AG09319 (cell line): Measurements from ENCODE around the gene SYT15.
"Not testable (repeated sequence)": the region's sequence is repeated elsewhere in the genome, so short reads cannot be mapped to it uniquely, and the experiment has no call there.

Experiments used
- DNase-seq: peaks from one replicate; pipeline ENCODE4 v3.0.0-alpha.2; 2010; ENCODE audit warnings: low read depth; ENCODE audit errors: extremely low read depth

SYT15 gene

GRCh38 chr10:46600516-46600915 is 21.6 kb downstream of the SYT15 start:
- not testable (repeated sequence) for DNase-seq

- not testable (repeated sequence) for DNase-seq
Observed at GRCh38 chr10:46615540-46615939, 36.6 kb downstream of the SYT15 start.

GRCh38 chr10:46616227-46616626 is 37.3 kb downstream of the SYT15 start:
- not testable (repeated sequence) for DNase-seq

- DNase-seq, result not testable (repeated sequence)
Observed at GRCh38 chr10:46617134-46617533, 38.2 kb downstream of the SYT15 start.

- DNase-seq, result not testable (repeated sequence)
Observed at GRCh38 chr10:46617913-46618312, 39.0 kb downstream of the SYT15 start.

GRCh38 chr10:46623899-46624654 is 45.1 kb downstream of the SYT15 start:
- not testable (repeated sequence) for DNase-seq

GRCh38 chr10:46629805-46630204 is 50.9 kb downstream of the SYT15 start:
- DNase-seq, result not testable (repeated sequence)

- DNase-seq, result not testable (repeated sequence)
Observed at GRCh38 chr10:46630816-46631215, 51.9 kb downstream of the SYT15 start.

GRCh38 chr10:46631683-46632082 is 52.8 kb downstream of the SYT15 start:
- not testable (repeated sequence) for DNase-seq

- DNase-seq, result not testable (repeated sequence)
Observed at GRCh38 chr10:46634698-46635097, 55.8 kb downstream of the SYT15 start.

- DNase-seq, result not testable (repeated sequence)
Observed at GRCh38 chr10:46635364-46635959, 56.5 kb downstream of the SYT15 start.

- not testable (repeated sequence) for DNase-seq
Observed at GRCh38 chr10:46640005-46640404, 61.1 kb downstream of the SYT15 start.
